Central memory CD8-positive, alpha-beta T cell (primary cell): ENCODE results near the gene SLC29A1.

Source experiments
- ATAC-seq: fragments of 150-1000 bp; cut with Tn5 transposase; replicated peaks from 2 replicates; pipeline ENCODE4 v1.10.0; 2022; ENCODE audit warnings: mild to moderate bottlenecking, moderate FRiP score, moderate number of reproducible peaks; ENCODE audit not compliant: poor library complexity, severe bottlenecking; ENCODE audit errors: extremely low read depth
- DNase-seq, 2 donors: peaks; one replicate each; pipeline ENCODE4 v3.0.0; 2021; ENCODE audit warnings: low spot score in 2 of 2
- H3K27ac Mint-ChIP-seq: one replicate; pipeline ENCODE4 v1.8.0; 2022; ENCODE audit warnings: low read depth, mild to moderate bottlenecking, moderate library complexity, mixed read lengths
- H3K27me3 Mint-ChIP-seq: one replicate; pipeline ENCODE4 v1.8.0; 2022; ENCODE audit warnings: mixed read lengths
- H3K36me3 Mint-ChIP-seq: one replicate; pipeline ENCODE4 v1.8.0; 2022; ENCODE audit warnings: mild to moderate bottlenecking, moderate library complexity, mixed read lengths; ENCODE audit not compliant: insufficient read depth
- H3K4me1 Mint-ChIP-seq: one replicate; pipeline ENCODE4 v1.8.0; 2022; ENCODE audit warnings: mixed read lengths
- H3K4me3 Mint-ChIP-seq: one replicate; pipeline ENCODE4 v1.8.0; 2022; ENCODE audit warnings: mild to moderate bottlenecking, moderate library complexity, mixed read lengths
- H3K9me3 Mint-ChIP-seq: one replicate; pipeline ENCODE4 v1.8.0; 2022; ENCODE audit warnings: mixed read lengths

SLC29A1 gene

GRCh38 chr6:44275749-44276648, 52.6 kb downstream of the SLC29A1 start:
- Mint-ChIP-seq H3K27ac (no peak overlapping the region), H3K4me3 (no peak overlapping the region), H3K27me3 (peaks cover 81% of the 10 kb centered on the region), H3K36me3 (peaks cover 5% of the 10 kb centered on the region), H3K9me3 (no peaks in the 10 kb centered on the region), H3K4me1 (peaks cover 3% of the 10 kb centered on the region)
- DNase-seq, result no peak
- peak; percentile 59 for ATAC-seq

- DNase-seq (no peak), ATAC-seq (no peak)
- no peaks in the 10 kb centered on the region for H3K4me1 Mint-ChIP-seq
- H3K4me3 Mint-ChIP-seq, result no peak overlapping the region
- no peaks in the 10 kb centered on the region for H3K9me3 Mint-ChIP-seq
- peaks cover 75% of the 10 kb centered on the region for H3K27me3 Mint-ChIP-seq
- peaks cover 5% of the 10 kb centered on the region for H3K36me3 Mint-ChIP-seq
- H3K27ac Mint-ChIP-seq, result no peak overlapping the region
These were observed 53.6 kb downstream of the SLC29A1 start for GRCh38 chr6:44276667-44277640.

GRCh38 chr6:44277763-44278162, 54.4 kb downstream of the SLC29A1 start:
- Mint-ChIP-seq H3K4me3 (no peak overlapping the region), H3K36me3 (peaks cover 5% of the 10 kb centered on the region), H3K4me1 (no peaks in the 10 kb centered on the region), H3K27me3 (peaks cover 66% of the 10 kb centered on the region), H3K9me3 (no peaks in the 10 kb centered on the region), H3K27ac (no peak overlapping the region)
- ATAC-seq (no peak), DNase-seq (no peak)

GRCh38 chr6:44278315-44278714, 54.9 kb downstream of the SLC29A1 start:
- Mint-ChIP-seq H3K27me3 (peaks cover 66% of the 10 kb centered on the region), H3K4me1 (no peaks in the 10 kb centered on the region), H3K9me3 (no peaks in the 10 kb centered on the region), H3K27ac (no peak overlapping the region), H3K36me3 (peaks cover 5% of the 10 kb centered on the region), H3K4me3 (no peak overlapping the region)
- DNase-seq (no peak), ATAC-seq (no peak)

- Mint-ChIP-seq H3K36me3 (peaks cover 5% of the 10 kb centered on the region), H3K27ac (no peak overlapping the region)
These were observed 55.6 kb downstream of the SLC29A1 start for GRCh38 chr6:44278774-44279697.

More at GRCh38 chr6:44278774-44279697, 55.6 kb downstream of the SLC29A1 start:
- ATAC-seq (no peak), DNase-seq (no peak)
- no peaks in the 10 kb centered on the region for H3K9me3 Mint-ChIP-seq
- no peak overlapping the region for H3K4me3 Mint-ChIP-seq
- H3K4me1 Mint-ChIP-seq, result no peaks in the 10 kb centered on the region
- H3K27me3 Mint-ChIP-seq, result peaks cover 66% of the 10 kb centered on the region
